AG08396 (cell line): ENCODE results near the gene ESRRB.

Experiments used
- DNase-seq: peaks from one replicate; pipeline ENCODE4 v3.0.0; 2012; ENCODE audit warnings: low spot score, mixed read lengths

ESRRB gene

DNA sequence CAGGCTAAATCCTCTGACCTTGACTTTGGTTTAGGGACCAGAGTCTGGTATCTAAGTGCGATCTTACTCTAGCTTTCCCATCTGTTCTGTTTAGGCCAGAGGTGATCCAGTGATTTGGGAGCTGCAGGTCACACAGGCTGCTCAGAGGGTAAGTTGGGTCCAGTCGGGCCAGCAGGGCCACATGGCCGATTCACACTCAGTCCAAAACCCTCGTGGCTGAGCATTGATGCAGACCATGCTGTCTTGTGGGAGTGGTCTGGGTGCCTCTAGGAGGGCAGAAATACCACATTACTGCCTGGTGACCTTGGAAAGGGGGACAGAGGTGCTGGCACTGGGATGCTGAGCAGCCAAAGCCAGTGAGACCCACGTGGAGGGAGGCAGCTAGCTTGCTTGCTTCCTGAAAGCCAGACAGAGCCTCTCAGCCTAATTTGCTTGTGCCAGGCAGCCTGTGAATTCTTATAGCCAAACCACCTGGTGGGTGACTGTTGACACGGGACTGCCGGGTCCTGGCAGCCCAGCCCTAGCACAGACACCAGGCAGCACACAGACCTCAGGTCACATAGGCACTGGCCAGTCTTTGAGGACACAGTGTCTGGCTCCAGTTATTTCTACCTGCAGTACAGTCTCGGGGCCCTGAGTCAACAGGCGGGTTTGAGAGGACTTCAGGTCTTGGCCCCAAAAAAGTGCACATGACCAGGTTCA, 31.7 kb downstream of the ESRRB start:
- DNase-seq, result no peak

DNA sequence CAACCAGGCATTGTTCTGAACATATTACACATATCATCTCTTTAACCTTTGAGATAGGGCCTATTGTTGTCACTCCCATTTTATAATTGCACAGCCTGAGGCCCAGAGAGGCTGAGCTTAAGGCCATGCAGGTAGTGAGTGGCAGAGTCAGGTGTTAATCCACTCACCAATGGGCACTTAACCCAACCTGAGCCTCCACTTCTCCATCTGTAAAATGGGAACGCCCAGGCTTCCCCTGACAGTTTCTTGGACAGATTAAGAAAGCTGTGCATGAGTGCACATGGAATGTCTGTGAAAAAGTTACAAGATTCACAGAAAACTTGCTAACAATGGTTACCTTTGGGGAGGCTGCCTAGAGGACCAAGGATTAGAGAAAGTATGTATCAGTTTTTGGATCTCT, 32.9 kb downstream of the ESRRB start:
- no peak for DNase-seq

DNA sequence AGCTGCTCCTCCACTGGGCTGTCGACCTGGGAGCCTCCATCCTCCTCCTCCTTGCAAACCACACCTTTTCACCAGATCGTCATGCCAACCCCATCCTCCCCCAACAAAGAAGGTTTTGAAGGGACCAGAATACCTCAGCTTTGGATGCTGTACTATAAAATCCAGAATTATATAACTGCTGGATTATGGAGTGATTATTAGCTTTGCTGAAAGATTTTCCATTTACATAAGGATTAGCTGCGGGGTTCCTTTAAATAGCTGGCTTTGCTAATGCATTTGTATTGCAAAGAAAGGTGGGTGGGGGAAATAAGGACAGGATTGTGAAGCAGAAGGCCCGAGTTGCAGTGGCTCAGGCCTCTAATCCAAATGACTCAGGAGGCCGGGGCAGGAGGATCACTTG, 36.6 kb downstream of the ESRRB start:
- DNase-seq, result no peak

DNA sequence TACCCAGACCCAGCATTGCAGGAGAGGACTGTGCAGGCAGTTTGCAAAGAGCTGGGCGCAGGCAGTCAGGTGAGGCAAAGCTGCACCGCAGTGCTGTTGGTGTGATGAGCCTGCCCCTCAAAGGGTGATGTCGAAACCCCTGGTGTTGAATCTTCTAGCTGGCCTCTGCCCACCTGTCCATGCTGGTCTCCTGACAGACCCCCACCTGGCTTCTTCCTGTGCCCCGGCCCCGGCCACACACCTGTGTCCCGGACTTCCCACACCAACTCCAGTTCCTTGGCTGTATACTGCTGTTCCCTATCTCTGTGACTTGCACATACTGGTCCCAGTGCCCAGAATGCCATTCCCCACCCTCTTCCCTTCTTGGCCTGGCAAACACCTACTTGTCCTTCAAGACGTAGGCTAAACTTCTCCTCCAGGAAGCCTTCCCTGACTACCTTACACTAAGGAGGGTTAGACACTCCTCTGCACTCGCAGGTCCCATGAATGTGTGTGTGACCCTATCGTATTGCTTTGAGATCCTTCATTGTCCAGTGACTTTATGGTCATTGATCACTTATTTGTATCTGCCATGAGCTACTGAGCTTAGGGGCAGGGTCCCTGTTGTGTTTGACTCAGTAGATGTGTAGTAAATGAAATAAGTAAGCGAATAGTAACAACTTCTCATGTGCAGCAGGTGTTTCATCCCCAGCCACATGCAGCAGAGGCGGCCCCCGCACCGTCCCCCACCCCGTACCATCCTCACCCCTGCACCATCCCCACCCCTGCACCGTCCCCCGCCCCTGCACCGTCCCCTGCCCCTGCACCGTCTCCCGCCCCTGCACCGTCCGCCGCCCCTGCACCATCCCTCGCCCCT, 37.4 kb downstream of the ESRRB start:
- DNase-seq, result no peak

DNA sequence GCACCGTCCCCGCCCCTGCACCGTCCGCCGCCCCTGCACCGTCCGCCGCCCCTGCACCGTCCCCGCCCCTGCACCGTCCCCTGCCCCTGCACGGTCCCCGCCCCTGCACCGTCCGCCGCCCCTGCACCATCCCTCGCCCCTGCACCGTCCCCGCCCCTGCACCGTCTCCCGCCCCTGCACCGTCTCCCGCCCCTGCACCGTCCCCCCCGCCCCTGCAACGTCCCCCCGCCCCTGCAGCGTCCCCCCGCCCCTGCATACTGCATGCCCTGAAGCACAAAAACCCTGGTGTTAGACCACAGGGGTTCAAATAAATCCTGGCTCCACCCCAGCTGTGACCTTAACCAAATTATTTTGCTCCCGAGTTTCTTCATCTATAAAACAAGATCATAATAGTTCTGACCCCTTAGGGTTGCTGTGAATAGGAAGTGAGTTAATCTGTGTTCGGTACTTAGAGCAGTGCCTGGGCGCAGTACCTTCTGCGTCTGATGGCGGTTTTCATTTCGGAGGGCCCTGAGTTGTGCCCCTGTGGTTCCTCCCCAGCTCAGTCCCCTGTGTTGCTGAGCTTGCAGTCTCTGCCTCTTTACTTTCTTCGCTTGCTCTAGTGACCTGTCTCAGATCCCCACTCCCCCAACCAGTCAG, 38.1 kb downstream of the ESRRB start:
- no peak for DNase-seq

DNA sequence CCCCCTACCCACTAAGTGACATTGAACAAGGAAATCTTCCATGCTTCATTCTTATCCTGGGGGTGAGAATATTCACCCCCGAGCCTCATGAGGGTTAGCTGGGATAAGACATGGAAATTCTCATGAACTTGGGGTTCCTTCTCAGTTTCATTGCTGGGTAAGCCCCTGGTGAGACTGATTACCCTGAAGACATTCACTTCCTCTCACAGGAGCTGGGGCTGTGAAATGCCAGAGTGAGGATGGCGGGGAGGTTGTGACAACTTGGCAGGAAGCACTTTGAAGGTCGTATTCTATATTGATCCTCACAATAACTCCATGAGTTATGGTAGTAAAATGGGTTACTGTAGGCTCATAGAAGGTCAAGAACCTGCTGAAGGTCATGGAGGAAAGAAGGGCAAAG, 43.5 kb downstream of the ESRRB start:
- no peak for DNase-seq

DNA sequence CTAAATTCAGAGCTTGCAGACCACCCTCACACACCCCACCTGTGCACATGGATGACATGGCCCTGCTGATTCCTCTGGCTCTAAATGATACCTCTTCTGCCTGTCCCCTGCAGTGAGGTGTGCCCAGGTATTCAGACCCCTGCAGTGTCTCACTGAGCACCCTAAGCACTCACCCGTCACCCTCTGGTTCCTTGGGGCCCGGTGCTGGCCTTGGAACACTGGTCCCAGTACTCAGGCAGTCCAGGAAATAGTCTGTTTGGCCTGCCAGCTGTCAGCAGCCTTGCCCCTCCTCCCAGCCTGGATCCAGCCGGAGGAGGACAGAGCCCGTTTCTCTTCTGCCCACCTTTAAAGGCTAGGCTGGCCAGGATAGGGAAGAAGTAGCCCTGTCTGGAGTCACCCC, 44.9 kb downstream of the ESRRB start:
- no peak for DNase-seq

DNA sequence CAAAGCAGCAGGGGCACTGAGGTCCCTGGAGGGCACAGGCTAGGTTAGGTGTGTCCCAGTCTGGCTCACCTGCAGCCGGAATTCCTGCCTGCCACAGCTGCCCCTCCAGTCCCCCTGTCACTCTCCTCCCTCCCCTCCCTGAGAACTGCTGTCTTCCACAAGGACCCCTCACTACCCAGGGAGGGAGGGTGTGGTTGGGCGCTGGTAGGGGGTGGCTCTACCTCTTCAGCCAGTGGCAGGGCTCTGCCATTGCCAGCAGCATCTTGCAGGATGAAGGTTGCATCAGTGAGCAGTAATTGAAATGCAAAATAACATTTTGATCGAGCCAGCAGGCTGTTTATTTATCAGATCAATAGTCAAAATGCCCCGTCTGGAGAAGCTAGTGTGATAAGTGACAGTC, 45.7 kb downstream of the ESRRB start:
- no peak for DNase-seq

DNA sequence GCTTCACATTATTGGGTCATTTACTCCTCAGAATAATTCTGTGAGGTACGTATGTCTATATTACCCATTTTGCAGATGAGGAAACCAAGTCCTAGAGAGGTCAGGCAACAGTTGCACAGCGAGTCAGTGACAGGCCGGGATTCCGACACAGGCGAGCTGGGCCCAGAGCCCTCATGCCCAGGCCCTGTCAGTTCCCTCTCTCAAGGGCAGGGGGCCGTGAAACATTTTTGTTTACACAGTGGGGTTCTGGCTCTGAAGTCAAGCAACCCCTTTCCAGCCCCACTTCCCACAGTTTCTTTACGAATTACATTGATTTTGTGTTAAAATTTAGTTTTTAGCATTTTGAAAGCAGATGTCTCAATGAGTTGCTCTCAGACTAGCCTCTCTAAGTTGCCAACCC, 46.7 kb downstream of the ESRRB start:
- DNase-seq, result no peak

DNA sequence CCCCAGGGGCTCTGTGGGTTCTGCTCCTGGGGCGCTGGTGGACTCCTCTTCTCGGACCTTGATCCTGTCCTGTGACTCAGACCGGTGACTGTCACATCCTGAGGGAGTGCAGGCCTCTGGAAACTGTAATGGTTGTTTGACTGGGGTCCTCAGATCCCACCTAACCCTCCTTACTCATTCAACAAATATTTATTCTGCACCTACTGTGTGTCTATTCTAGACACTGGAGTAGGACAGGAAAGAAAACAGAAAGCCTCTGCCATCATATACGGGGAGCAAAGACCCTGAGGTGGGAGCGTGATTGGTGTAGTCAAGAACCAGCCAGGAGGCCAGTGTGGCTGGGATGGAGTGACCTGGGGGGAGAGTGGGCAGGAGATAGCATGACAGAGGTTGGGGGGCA, 47.6 kb downstream of the ESRRB start:
- no peak for DNase-seq

DNA sequence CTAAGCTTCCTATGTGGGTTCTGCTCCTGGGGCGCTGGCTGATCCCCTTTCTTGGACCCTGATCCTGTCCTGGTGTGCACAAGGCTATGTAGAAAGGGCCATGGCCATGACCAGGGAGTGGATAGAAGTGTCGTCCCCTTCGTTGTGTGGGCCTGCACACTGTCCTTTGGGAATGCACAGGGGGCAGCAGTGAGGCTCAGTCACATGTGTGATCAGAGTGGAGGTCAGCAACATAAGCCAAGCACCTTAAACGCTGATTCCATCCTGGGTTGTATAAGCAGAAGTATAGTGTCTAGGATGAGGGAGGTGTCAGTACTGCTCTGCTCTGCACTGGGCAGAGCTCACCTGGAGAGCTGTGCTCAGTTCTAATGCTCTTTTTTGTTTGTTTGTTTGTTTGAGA, 48.4 kb downstream of the ESRRB start:
- no peak for DNase-seq

DNA sequence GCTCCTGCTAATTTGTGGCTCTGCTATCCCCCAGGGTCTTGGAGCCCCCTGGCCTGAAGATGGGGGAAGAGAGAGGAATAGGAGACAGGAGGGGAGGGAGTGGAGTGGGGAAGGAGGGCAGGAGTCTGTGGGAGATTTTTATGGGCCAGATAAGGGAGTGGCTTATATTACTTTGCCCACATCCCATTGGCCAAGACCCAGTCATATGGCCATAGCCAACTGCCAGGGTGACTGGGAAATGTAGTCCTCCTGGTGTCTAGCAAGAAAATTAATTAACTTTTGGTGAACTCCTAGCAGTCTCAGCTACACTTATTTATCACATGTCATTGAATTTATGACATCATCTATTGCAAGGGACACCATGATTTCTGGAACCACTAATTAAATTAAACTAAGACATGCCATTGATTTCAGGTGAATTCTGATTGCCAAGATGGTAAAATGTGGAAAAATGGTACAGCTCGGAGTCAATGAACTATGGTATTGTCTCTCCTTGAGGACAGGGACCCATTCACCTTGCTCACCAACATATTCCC, 50.3 kb downstream of the ESRRB start:
- DNase-seq, result no peak

DNA sequence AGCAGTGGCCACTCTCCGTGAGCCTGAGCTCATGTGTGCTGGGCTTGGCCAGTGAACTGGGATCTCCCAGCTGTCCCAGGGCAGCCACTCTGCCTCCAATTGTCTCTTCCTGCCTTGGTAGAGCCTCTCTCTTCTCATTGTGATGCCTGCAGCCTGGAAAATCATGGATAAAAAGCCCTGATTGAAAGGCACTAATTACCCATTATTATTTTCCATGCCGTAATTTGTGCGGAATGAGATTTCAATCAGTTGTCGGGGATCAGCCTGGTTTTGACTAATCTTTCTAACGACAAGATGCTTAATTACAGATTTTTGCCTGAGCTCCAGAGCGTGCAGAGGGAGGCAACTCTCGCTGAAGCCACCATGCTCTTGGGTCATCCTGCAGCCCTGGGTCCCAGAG, 52.7 kb downstream of the ESRRB start:
- no peak for DNase-seq

DNA sequence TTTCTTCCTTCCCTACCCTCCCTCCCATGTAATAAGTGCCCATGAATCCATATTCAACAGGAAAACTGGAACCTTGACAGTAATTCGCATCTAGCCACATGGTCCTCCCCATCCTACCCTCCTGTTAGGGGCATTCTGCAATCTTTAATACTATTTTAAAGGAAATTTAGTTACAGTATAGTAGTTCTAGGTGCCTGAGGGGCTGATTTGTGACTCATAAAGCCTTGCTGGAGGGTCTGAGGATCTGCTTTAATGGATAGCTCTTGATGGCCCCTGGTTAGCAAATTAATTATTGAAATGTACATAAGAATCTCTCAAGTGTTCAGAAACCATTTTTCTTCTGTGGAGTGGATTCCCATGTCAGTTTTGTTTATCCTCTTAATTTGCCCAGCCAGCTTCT, 54.1 kb downstream of the ESRRB start:
- no peak for DNase-seq

DNA sequence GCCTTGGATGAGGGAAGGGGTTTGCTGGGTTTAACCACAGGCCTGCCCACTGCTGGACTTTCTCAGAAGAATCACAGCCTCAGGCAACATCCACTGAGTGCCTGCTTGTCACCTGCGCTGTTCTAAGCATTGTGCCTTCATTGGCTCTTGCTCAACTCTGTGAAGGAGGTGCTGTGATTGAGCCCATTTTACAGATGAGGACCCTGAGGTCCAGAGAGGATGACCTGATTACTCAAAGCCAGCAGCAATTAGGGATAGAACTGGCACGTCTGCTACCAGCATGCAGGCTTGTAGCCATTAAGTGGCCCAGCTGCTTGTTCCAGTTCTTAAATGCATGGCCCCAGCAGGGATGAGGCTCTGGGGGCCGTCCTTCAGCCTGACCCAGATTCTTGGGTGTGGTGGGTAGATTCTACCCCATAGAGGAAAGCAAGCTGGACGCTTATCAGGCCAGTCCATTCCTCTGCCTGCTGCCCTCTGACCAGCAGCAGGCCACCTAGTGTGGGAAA, 54.6 kb downstream of the ESRRB start:
- DNase-seq, result no peak

DNA sequence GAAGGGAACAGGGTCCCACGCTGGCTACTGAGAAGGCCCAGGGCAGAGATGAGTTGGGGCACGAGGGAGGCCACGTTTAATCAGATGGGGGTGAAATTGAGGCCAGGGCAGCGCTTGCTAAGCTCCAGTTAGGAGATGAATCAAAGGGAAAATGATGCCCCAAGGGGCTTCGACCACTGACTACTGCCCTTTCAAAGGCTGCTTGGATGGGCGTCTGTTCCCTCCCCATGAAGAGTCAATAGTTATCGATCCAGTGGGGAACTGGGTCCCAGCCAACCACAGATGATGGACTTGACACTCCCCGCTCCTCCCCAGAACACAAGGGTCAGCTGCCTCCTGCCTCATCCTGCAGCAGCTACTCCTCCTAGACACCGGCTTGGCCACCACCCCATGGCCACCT, 55.6 kb downstream of the ESRRB start:
- DNase-seq, result no peak

DNA sequence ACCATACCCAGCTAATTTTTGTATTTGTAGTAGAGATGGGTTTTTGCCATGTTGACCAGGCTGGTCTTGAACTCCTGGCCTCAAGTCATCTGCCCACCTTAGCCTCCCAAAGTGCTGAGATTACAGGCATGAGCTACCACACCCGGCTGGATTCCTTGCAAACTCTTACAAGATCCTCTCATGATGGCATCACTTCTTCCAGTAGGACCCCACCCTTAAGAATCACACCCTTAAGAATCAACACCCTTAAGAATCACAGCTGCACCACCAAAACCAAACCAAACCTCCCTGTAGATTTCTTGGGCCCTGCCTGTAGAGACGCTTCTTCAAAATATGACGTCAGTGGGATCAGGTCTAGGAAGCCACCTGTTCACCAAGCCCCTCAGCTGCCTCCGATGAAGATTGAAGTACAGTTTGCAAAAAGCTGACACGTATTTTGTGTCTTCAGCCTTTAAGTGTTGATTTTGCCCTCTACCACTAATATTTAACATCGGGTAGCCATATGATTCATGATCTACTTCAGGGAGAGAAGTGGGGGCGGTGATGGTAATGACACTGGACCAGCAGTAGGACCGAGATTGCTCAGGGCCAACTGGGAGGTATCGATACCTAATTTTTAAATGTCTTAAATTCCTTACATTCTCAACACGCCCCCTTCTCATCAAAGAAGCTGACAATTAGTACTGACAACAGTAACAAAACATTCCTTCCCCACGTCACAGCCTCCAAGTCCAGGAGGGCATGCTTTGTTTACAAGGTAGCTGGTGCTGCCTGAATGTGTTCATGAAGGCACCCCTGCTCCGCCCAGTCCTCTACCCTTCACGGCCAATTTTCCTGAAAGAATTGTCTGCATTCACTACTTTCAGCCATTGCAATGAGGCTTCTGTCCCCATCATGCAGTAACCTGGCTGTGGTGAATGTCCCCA, 57.2 kb downstream of the ESRRB start:
- no peak for DNase-seq

DNA sequence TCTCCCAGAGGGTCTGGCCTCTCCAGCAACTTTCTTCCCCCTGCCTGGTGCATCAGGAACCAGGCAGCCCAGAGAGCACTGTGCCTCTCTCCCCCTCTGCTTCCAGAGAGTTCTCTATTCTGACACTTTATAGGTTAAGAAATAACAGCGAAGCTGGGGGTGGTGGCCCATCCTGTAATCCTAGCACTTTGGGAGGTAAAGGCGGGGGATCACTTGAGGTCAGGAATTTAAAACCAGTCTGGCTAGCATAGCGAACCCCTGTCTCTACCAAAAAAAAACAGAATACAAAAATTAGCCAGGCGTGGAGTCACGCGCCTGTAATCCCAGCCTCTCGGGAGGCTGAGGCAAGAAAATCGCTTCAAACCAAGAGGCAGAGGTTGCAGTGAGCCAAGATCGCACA, 58.3 kb downstream of the ESRRB start:
- no peak for DNase-seq

DNA sequence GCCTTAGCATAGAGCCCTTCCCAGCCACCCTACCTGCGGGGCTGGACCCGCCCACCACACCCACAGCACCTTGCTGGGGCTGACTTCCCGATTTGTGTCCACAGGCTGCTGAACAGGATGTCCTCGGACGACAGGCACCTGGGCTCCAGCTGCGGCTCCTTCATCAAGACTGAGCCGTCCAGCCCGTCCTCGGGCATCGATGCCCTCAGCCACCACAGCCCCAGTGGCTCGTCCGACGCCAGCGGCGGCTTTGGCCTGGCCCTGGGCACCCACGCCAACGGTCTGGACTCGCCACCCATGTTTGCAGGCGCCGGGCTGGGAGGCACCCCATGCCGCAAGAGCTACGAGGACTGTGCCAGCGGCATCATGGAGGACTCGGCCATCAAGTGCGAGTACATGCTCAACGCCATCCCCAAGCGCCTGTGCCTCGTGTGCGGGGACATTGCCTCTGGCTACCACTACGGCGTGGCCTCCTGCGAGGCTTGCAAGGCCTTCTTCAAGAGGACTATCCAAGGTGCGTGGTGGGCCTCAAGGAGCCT, 63.4 kb downstream of the ESRRB start:
- DNase-seq, result no peak

DNA sequence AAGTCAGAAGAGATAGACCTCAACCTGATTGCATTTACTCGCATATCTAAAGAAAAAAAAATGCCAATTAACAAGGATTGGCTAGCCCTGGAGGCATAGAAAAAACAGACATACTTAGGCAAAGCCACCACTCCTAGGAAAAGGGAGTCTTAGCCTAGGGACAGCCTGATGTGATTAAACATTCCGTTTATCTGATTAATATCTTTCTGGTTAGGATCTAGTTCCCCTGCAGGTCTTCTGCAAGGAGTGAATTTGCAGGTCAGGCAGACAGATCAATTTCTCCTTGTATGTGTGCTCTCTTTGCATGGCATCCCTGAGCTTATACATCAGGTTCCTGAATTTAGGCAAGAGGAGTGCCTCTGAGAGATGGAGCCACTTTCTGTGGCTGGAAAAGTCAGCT, 70.5 kb downstream of the ESRRB start:
- DNase-seq, result no peak

DNA sequence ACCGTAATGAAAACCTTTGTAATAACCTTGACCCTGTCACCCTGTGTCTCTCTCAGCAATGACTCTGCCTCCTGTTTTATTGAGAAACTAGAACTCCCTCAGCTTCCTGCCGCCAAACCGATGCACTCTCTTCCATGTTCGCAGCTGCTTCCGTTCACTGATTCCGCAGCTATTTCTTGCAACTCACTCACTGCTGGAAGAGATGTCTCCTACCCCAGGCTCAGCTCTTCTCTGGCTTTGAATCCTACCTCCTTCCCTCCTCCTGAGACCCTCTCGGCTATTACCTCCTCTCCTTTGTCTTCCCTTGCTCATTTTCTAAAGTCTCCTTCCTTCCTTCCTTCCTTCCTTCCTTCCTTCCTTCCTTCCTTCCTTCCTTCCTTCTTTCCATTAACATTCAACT, 71.0 kb downstream of the ESRRB start:
- DNase-seq, result no peak
